HG02610 (cell line): ENCODE results near the gene SAC3D1.
A peak's percentile ranks its signal among the peaks of the same experiment; 100 is the strongest.
"Not testable (repeated sequence)": the region's sequence is repeated elsewhere in the genome, so short reads cannot be mapped to it uniquely, and the experiment has no call there.

Experiments used
- ATAC-seq: cut with Tn5 transposase; IDR thresholded peaks from one replicate; pipeline ENCODE4 v1.9.1; 2021; ENCODE audit warnings: mild to moderate bottlenecking, moderate library complexity; ENCODE audit not compliant: unreplicated experiment

The SAC3D1 gene

GRCh38 chr11:65023502-65023901, 17.5 kb upstream of the SAC3D1 start:
- ATAC-seq = not testable (repeated sequence)

GRCh38 chr11:65026810-65027209, 14.2 kb upstream of the SAC3D1 start:
- no peak for ATAC-seq

DNA sequence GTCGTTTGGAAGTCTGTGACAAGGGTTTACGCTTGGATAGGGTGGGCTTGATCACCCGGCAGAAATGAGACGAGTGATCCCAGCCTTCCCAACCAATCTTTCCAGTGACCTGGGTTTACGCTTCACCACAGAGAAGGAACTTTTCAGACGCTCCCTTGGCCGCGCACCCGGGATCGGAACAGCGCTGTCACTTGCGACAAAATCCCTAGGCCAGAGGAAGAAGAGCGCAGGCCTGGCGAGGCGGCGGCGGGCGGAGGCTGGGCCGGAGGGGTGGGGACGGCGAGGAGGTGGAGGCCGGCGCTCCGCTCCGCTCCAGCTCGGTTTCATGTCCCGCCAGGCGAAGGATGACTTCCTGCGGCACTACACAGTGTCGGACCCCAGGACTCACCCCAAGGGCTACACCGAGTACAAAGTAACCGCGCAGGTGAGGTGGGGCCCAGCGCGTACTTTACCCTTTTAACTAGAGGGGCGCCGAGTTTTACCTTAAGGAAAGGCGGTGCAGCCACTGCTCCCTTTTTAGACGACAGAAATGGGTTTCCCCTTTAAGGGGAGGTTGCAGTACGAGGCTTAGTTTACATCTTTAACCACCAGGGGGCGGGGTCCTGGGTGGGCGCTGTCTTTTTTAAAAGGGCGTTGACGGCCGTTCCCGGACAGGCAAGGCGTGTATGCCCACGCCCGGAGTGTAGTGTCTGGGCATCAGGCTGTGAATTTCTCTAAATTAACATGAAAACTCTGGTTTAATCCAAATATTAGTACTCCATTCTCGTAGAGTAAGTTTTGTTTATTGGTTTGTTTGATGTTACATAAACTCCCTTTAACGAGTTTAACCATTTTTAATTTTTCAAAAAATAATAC, 13.6 kb upstream of the SAC3D1 start, which contains the start of gene SNX15:
Gene SNX15, plus strand, starts transcription at position 227 of the 855 bp plus-strand sequence. Its CDS starts 99 bp downstream, at position 326.
- ATAC-seq = peak; percentile 85

GRCh38 chr11:65032216-65032615, 8.8 kb upstream of the SAC3D1 start:
- ATAC-seq = no peak

DNA sequence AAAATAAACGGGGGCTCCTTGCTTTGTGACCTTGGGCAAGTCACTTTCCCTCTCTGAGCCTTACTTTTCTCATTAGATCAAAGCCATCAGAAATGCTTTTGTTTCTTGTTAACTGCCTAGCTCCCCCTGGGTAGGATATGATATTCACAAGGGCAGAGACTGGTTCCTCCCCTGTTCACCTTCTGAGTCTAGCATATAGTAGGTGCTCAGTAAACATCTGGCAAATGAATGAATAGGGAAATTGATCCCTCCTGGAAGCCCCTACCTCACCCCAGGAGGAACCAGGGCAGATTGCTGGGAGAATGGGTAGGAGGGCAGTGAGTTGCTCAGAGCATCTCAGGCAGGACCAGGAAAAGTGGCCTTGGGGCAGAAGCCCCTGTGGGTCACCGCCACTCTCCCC, 6.6 kb upstream of the SAC3D1 start:
- ATAC-seq = no peak

- ATAC-seq = no peak
Observed at GRCh38 chr11:65035579-65035978, 5.4 kb upstream of the SAC3D1 start.

GRCh38 chr11:65036931-65037330, 4.1 kb upstream of the SAC3D1 start:
- no peak for ATAC-seq

GRCh38 chr11:65040520-65040846, 527 bp upstream of the SAC3D1 start:
- ATAC-seq = no peak

DNA sequence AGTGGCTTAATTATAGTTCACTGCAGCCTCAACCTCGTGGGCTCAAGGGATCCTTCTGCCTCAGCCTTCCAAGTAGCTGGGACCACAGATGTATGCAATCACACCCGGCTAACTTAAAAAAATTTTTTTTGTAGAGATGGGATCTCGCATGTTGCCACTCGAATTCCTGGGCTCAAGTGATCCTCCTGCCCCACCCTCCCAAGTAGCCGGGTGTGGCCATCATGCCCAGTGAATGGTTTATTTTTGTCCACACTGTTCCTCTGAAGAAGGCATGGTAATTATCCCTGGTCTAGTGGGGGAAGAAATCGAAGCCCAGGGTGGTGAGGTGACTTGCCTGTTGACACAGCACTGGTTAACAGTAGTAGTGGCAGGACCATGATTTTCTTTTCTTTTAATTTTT, 1.9 kb downstream of the SAC3D1 start:
- no peak for ATAC-seq

GRCh38 chr11:65043881-65044501, 3.0 kb downstream of the SAC3D1 start:
- ATAC-seq = no peak

- ATAC-seq = no peak
Observed at GRCh38 chr11:65045061-65045460, 4.1 kb downstream of the SAC3D1 start.

- no peak for ATAC-seq
Observed at GRCh38 chr11:65045728-65046127, 4.7 kb downstream of the SAC3D1 start.

- ATAC-seq = no peak
Observed at GRCh38 chr11:65047581-65048422, 6.8 kb downstream of the SAC3D1 start.

DNA sequence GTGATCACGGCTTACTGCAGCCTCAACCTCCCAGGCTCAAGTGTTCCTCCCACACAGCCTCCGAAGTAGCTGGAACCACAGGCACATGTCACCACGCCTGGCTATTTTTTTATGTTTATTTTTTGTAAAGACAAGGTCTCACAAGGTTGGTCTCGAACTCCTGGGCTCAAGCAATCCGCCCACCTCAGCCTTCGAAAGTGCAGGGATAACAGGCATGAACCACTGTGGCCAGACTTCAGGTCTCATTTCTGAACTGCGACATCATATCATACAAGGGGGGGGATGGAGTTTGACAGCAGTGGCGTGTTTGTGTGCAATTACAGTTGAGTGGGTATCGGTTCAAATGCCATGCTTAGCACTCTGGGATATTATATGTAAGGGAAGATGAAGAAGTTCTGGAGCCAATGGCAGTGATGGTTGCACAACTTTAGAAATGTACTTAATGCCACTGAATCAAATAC, 10.4 kb downstream of the SAC3D1 start:
- ATAC-seq = no peak

DNA sequence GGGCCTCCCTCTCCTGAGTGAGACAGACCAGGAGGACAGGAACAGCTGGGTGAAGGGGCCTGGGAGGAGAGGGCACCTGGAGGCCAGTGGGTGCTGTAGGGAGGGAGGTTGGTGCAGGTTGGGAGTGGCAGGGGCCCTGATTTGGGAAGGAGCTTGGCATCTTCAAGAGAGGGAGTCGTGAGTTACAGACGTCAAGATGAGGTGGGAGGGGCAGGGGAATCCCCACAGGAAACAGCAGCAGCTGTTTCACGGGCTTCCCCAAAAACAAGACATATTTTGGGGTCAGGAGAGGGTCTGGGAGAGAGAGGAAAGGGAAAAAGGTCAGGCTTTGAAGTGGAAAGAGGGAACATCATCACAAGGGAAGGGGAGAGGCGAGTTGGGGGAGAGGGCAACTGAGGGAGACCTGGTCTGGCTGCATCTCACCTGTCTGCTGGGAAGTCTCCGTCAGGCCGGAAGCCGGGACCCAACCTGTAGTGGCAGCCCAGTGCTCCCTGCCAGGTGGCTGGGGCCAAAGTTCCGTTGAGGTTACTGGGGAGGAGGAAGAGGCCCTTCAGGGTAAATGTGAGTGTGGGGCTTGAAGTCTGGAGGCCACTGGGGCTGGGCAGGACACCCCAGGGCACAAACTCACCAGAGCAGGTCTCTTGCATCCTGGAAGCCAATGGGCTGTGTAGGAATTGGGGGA, 13.0 kb downstream of the SAC3D1 start:
- no peak for ATAC-seq

DNA sequence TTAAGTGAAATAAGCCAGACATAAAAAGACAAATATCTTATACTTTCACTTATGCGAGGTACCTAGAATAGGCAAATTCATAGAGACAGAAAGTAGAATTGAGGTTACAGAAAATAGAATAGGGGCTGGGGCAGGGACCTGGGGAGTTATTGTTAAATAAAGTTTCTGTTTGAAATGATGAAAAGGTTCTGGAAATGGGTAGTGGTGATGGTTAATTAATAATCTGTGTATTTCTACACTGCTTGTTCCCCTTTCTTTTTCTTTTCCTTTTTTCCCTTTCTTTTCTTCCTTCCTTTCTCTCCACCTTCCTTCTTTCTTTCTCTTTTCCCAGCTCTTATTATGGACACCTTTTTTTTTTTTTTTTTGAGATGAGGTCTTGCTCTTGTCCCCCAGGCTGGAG, 14.5 kb downstream of the SAC3D1 start:
- no peak for ATAC-seq

- no peak for ATAC-seq
Observed at GRCh38 chr11:65056999-65057398, 16.0 kb downstream of the SAC3D1 start.

DNA sequence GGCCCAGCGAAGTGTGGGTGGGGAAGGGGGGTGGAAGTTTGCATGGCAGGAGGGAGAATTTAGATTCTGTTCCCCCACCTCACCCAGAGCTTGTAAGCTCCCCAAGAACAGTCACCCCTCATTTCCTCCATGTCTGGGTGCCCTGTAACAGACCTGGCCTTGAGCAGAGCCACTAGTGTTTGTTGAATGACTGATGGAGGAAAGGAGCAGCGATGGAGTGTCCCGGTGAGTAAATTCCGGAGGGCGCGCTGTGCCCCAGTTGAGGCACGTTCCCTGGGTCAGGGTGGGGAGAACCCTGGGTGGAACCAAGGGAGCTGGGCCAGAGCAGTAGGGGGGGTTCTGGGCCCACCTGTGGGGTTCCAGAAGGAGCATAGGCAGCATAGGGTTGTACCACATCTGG, 16.5 kb downstream of the SAC3D1 start:
- ATAC-seq = no peak

GRCh38 chr11:65058012-65058411, 17.0 kb downstream of the SAC3D1 start:
- no peak for ATAC-seq

- ATAC-seq = no peak
Observed at GRCh38 chr11:65058419-65059054, 17.5 kb downstream of the SAC3D1 start, which contains the start of gene NAALADL1. NAALADL1 (minus strand) TSS chr11:65058553; CDS start chr11:65058521, 32 bp downstream.
